ENCODE measurements around the gene SLC1A2. TPM values are rescaled to one million over a fixed set of nuclear protein-coding genes. Genes with fewer than 3 reads are reported as not detected.

SLC1A2 gene
- total RNA-seq, 4 donors from 2014 or later, result 0.17 to 0.69 (median 0.37) TPM

DNA sequence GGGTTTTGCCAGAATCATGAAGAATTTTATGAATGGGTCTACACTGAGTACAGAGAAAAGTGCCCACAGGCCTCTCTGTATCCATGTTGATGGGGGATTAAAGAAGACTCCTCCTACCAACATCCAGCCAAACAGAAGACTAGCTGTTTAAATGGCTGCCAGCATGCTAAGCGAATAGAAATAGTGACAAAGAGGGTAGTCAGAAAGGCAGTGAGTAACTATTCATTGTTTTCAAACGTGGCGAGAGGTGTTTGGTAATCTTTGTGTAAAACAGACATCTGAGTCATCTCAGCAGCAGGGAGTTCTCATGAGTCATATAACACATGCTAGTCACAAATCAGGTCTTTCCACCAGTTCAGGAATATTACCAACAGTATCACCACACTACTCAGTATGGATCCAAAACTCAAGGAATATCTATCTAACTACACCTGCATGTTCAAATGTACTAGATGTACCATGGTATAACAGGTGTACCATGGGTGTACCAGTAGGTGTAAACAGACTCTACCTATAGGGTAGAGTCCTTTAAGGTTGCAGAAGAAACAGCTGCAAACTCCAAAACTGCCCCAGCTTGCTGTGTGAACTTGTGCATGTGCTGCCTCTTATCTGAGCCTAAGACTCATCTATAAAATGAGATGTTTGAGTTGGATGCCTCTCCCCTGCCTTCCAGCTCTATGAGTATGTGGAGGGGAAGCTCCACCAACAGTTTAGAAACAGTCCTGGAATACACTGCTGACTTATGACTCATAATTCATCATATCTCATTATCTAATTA lies 82.0 kb downstream of the SLC1A2 start:
- Histone ChIP-seq H3K9me3 (no peaks in the 10 kb centered on the region), H3K4me3 (no peak overlapping the region), H3K4me1 (peaks cover 0 to 8% (median 0%) of the 10 kb centered on the region in 4 donors), H3K27ac (replicated peaks in 1 of 4) (no peak overlapping the region), H3K27me3 (no peaks in the 10 kb centered on the region), H3K36me3 (no peaks in the 10 kb centered on the region)
- DNase-seq (ENCODE audit: extremely low spot score), result no peak
- 28% methylated on average over 3 of the region's 3 CpGs for WGBS
- intact Hi-C loops (cut with DNase I), result no loop called here
- TF ChIP-seq POLR2A (IDR thresholded peaks at IDR 0.05; ENCODE audit: low read depth), result no peak
- TF ChIP-seq POLR2AphosphoS5 (IDR thresholded peaks at IDR 0.05), result peak in 1 of 2 donors; percentile 43

DNA sequence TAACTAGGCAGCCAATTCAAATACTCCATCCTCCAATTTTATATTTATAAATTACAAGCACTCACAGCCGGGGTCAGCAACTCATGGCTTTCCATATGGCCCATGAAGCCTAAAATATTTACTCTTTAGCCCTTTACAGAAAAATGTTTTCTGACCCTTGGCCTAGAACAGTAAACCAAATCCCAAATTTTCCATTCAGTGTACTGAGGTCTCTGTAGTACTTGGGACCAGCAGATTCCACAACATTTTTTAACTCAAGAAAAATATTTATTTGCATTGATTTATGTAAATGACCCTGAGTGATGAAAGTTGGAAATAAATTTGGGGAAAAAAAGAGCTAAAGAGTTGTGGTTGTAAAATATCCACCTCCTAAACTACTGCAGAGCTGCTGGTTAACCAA lies 82.6 kb downstream of the SLC1A2 start:
- Histone ChIP-seq H3K27me3 (no peaks in the 10 kb centered on the region), H3K9me3 (no peaks in the 10 kb centered on the region), H3K36me3 (no peaks in the 10 kb centered on the region), H3K4me1 (peaks cover 0 to 8% (median 0%) of the 10 kb centered on the region in 4 donors), H3K4me3 (no peak overlapping the region), H3K27ac (replicated peaks in 1 of 4) (no peak overlapping the region)
- TF ChIP-seq, protein P1, sequence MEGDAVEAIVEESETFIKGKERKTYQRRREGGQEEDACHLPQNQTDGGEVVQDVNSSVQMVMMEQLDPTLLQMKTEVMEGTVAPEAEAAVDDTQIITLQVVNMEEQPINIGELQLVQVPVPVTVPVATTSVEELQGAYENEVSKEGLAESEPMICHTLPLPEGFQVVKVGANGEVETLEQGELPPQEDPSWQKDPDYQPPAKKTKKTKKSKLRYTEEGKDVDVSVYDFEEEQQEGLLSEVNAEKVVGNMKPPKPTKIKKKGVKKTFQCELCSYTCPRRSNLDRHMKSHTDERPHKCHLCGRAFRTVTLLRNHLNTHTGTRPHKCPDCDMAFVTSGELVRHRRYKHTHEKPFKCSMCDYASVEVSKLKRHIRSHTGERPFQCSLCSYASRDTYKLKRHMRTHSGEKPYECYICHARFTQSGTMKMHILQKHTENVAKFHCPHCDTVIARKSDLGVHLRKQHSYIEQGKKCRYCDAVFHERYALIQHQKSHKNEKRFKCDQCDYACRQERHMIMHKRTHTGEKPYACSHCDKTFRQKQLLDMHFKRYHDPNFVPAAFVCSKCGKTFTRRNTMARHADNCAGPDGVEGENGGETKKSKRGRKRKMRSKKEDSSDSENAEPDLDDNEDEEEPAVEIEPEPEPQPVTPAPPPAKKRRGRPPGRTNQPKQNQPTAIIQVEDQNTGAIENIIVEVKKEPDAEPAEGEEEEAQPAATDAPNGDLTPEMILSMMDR (IDR thresholded peaks at IDR 0.05), result no peak
- no peak for TF ChIP-seq EP300 (IDR thresholded peaks at IDR 0.05)
- TF ChIP-seq POLR2AphosphoS5 (IDR thresholded peaks at IDR 0.05), result no peak
- TF ChIP-seq POLR2A (IDR thresholded peaks at IDR 0.05; ENCODE audit: low read depth), result no peak
- intact Hi-C loops (cut with DNase I), result no loop called here
- no peak for DNase-seq (ENCODE audit: extremely low spot score)
- WGBS, result 47% methylated on average over 1 of the region's 1 CpG

DNA sequence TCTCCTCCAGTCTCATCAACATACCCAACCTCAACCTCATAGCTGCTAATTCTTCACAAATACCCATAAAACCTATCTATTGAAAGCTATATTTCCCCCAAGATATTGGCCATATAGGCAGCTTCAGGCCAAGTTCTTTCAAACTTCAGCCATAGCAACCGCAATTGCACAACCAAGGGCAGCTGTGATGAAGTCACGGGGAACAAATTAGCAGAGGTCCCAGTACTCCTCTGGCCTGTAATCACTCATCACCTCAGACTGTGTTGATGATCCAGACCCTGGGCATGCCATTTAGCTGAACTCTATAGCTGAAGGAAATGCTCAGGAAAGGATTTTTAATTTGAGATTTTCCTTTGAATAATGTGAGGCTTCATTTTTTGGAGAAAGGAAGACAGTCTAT lies 84.1 kb downstream of the SLC1A2 start:
- Histone ChIP-seq H3K4me3 (no peak overlapping the region), H3K36me3 (no peaks in the 10 kb centered on the region), H3K27ac (replicated peaks in 1 of 4) (no peak overlapping the region), H3K9me3 (no peaks in the 10 kb centered on the region), H3K27me3 (no peaks in the 10 kb centered on the region), H3K4me1 (peaks cover 0 to 11% (median 9%) of the 10 kb centered on the region in 4 donors)
- WGBS, result 94% methylated on average over 2 of the region's 2 CpGs
- no peak for DNase-seq (ENCODE audit: extremely low spot score)
- intact Hi-C loops (cut with DNase I), result no loop called here
- TF ChIP-seq, protein P1 (IDR thresholded peaks at IDR 0.05), result no peak
- TF ChIP-seq POLR2A (IDR thresholded peaks at IDR 0.05; ENCODE audit: low read depth), result no peak
- TF ChIP-seq EP300 (IDR thresholded peaks at IDR 0.05), result no peak
- TF ChIP-seq POLR2AphosphoS5 (IDR thresholded peaks at IDR 0.05), result no peak

DNA sequence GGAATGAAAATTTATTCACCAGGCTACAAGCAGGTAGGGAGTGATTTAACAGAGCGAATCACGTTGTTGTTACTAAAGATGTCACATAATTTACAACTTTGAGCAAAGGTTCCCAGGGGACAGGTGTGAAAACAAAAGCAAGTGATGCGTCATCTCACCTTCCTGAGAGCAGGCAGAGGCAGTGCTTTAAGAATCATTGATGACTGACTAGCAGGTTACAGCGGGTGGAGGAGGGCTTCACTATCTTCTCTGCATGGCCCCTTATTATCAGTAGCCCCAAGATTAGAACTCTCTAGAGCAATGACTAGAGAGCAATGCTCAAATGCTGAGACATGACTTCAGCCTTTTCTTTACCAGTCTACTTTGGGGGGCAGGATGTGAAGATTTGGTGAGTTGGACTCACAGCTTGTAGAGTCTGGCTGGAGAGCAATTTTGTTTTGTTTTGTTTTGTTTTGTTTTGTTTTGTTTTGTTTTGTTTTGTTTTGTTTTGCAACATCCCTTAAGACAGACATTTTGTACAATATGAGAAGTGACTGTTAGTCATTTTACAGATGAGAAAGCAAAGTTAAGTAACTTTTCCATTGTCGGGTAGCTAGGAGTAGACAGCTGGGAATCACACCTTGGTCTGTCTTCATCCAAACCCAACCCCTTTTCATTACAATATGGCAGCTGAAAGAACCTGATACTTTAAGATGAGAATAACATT lies 84.8 kb downstream of the SLC1A2 start:
- H3K4me1 ChIP-seq, result peaks cover 0 to 11% (median 6%) of the 10 kb centered on the region in 4 donors
- DNase-seq (ENCODE audit: extremely low spot score), result no peak
- no peaks in the 10 kb centered on the region for H3K36me3 ChIP-seq
- no peaks in the 10 kb centered on the region for H3K9me3 ChIP-seq
- H3K27ac ChIP-seq (replicated peaks in 1 of 4), result no peak overlapping the region
- no peaks in the 10 kb centered on the region for H3K27me3 ChIP-seq
- WGBS, result 85% methylated on average over 5 of the region's 5 CpGs
- TF ChIP-seq POLR2AphosphoS5 (IDR thresholded peaks at IDR 0.05) (no peak), POLR2A (IDR thresholded peaks at IDR 0.05; ENCODE audit: low read depth) (no peak), EP300 (IDR thresholded peaks at IDR 0.05) (no peak)
- TF ChIP-seq, protein P1 (IDR thresholded peaks at IDR 0.05), result no peak
- intact Hi-C loops (cut with DNase I), result no loop called here
- no peak overlapping the region for H3K4me3 ChIP-seq

DNA sequence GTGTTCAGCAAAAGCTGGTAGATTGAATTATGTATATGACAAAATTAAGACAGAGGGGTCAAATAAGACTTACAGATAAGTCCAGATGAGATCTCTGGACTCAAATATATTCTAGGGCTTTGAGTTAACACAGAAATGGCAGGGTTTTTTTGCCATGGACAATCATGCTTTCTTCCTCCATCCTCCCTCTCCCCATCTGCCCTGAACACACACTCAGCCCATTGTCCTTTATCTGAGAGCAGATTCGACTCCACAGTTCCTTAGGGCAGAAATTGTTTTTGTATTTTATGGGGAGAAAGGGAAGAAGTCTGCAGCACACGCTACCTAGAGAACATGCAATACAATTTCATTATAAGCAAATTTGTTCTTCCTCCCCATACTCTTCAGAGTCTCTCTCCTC lies 86.8 kb downstream of the SLC1A2 start:
- Histone ChIP-seq H3K4me3 (no peak overlapping the region), H3K4me1 (peaks cover 9 to 17% (median 11%) of the 10 kb centered on the region in 4 donors), H3K36me3 (no peaks in the 10 kb centered on the region), H3K9me3 (no peaks in the 10 kb centered on the region), H3K27ac (replicated peaks in 1 of 4) (no peak overlapping the region), H3K27me3 (no peaks in the 10 kb centered on the region)
- TF ChIP-seq POLR2AphosphoS5 (IDR thresholded peaks at IDR 0.05) (no peak), EP300 (IDR thresholded peaks at IDR 0.05) (no peak), POLR2A (IDR thresholded peaks at IDR 0.05; ENCODE audit: low read depth) (no peak)
- TF ChIP-seq, protein P1 (IDR thresholded peaks at IDR 0.05), result no peak
- intact Hi-C loops (cut with DNase I), result no loop called here
- DNase-seq (ENCODE audit: extremely low spot score), result no peak
- 90% methylated on average over 2 of the region's 2 CpGs for whole genome bisulfite sequencing
